ENCODE data around the gene C2orf92.

C2orf92 gene

DNA sequence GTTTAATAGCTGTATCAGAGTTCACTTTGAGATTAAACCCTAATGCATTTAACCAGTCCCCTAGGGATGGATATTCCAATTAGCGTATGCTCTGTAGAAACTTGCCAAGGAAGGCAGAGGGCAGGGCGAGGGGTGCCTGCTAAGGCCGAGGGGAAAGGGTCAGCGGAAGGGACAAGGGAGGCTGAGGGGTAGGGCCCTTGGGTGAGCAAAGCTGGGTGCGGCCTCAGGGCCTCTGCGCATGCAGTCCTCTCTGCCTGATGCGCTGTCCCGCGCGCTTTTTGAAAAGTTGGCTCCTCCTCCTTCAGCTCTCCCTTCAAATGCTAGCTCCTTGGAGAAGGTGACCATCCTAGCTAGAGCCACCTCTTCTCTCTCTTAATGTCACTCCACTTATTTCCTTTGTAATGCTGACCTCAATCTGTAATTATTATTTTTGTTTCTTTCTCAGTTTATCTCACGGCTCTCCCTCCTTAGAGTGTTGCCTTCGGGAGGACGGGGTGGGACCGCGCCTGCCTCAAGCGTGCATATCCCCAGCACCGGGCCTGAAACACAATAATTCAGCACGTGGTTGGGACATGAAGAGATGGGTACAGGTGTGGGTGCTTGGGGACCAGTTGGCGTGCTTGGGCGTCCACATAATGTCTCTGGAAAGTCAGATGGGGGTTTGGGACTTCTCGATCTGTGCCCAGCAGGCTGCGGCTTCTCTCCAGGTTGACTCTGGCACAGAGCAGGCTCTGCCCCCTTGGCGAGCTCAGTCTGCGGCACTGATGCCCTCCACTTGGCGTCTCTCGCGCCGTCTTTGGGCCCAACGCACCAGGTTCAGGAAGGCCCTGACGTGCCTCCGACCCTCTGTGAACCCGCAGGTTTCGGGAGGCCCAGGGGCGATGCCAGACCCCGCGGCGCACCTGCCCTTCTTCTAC lies 53.9 kb downstream of the C2orf92 start:
- Mint-ChIP-seq H3K4me3 (peak overlapping the region; percentile 40), H3K27me3 (no peaks in the 10 kb centered on the region), H3K9me3 (no peaks in the 10 kb centered on the region), H3K36me3 (ENCODE audit: insufficient read depth) (peaks cover 75% of the 10 kb centered on the region), H3K4me1 (peaks cover 86% of the 10 kb centered on the region), H3K27ac (ENCODE audit: low read depth) (peak overlapping the region; percentile 64)
- ATAC-seq (replicated peaks; ENCODE audit: extremely low read depth, poor library complexity, severe bottlenecking) (no peak), DNase-seq (ENCODE audit: low spot score in 2 of 2) (no peak)

DNA sequence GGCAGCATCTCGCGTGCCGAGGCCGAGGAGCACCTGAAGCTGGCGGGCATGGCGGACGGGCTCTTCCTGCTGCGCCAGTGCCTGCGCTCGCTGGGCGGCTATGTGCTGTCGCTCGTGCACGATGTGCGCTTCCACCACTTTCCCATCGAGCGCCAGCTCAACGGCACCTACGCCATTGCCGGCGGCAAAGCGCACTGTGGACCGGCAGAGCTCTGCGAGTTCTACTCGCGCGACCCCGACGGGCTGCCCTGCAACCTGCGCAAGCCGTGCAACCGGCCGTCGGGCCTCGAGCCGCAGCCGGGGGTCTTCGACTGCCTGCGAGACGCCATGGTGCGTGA lies 54.5 kb downstream of the C2orf92 start:
- DNase-seq (ENCODE audit: low spot score in 2 of 2) = no peak
- no peak for ATAC-seq (replicated peaks; ENCODE audit: extremely low read depth, poor library complexity, severe bottlenecking)
- Mint-ChIP-seq H3K36me3 (ENCODE audit: insufficient read depth) (peaks cover 75% of the 10 kb centered on the region), H3K9me3 (no peaks in the 10 kb centered on the region), H3K27me3 (no peaks in the 10 kb centered on the region), H3K4me3 (no peak overlapping the region), H3K4me1 (peaks cover 86% of the 10 kb centered on the region), H3K27ac (ENCODE audit: low read depth) (no peak overlapping the region)

DNA sequence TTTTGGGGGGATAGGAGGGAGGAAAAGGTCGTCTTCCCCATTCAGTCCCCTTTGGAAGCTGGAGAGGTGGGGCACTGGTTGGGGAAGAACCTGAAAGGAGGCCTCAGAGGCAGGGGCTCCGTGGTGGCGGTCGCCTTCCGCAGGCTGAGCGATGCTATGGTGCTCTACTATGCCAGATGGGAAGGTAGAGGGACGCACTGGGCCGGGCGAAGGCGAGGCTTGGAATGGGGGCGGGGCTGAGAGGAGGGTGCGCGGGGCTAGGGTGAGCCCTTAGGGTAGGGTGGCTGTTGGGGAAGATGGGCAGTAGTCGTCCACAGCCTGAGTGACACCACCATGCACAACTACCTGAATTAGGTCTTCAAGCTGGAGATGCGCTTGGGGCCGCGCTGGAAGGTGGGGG lies 55.0 kb downstream of the C2orf92 start:
- H3K9me3 Mint-ChIP-seq = no peaks in the 10 kb centered on the region
- H3K36me3 Mint-ChIP-seq (ENCODE audit: insufficient read depth) = peaks cover 74% of the 10 kb centered on the region
- ATAC-seq (replicated peaks; ENCODE audit: extremely low read depth, poor library complexity, severe bottlenecking) (no peak), DNase-seq (ENCODE audit: low spot score in 2 of 2) (no peak)
- no peak overlapping the region for H3K27ac Mint-ChIP-seq (ENCODE audit: low read depth)
- H3K27me3 Mint-ChIP-seq = no peaks in the 10 kb centered on the region
- H3K4me1 Mint-ChIP-seq = peaks cover 84% of the 10 kb centered on the region
- no peak overlapping the region for H3K4me3 Mint-ChIP-seq

DNA sequence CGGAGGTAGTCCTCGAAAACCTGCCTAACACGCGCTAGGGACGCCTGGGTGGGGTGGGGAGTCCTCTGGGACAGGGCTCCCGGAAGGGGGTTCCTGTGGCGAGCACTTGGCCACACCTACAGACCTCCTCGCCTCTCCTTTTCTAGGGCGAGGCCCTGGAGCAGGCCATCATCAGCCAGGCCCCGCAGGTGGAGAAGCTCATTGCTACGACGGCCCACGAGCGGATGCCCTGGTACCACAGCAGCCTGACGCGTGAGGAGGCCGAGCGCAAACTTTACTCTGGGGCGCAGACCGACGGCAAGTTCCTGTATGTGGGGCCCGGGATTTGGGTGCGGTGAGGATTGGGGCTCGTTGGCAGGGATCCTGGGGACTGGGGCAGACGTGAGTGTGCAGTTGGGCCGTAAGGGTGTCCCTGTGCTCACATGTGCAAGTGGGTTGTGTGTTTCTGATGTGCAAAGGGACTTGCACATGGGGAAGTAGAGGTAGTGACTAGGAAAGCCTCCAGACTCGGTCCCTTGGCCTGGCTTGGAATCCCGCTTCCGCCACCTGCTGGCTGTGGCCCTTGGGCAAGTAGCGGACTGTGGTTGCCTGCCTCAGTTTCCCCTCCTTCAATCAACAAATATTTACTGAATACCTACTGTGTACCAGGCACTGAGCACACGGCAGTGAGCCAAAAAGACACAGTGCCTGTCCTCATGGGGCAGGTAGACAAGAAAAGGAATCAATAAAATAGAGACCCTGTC lies 55.6 kb downstream of the C2orf92 start:
- H3K4me3 Mint-ChIP-seq = peak overlapping the region; percentile 9
- H3K27ac Mint-ChIP-seq (ENCODE audit: low read depth) = peak overlapping the region; percentile 74
- ATAC-seq (replicated peaks; ENCODE audit: extremely low read depth, poor library complexity, severe bottlenecking) (no peak), DNase-seq (ENCODE audit: low spot score in 2 of 2) (no peak)
- H3K36me3 Mint-ChIP-seq (ENCODE audit: insufficient read depth) = peaks cover 70% of the 10 kb centered on the region
- H3K4me1 Mint-ChIP-seq = peaks cover 84% of the 10 kb centered on the region
- H3K9me3 Mint-ChIP-seq = no peaks in the 10 kb centered on the region
- no peaks in the 10 kb centered on the region for H3K27me3 Mint-ChIP-seq

DNA sequence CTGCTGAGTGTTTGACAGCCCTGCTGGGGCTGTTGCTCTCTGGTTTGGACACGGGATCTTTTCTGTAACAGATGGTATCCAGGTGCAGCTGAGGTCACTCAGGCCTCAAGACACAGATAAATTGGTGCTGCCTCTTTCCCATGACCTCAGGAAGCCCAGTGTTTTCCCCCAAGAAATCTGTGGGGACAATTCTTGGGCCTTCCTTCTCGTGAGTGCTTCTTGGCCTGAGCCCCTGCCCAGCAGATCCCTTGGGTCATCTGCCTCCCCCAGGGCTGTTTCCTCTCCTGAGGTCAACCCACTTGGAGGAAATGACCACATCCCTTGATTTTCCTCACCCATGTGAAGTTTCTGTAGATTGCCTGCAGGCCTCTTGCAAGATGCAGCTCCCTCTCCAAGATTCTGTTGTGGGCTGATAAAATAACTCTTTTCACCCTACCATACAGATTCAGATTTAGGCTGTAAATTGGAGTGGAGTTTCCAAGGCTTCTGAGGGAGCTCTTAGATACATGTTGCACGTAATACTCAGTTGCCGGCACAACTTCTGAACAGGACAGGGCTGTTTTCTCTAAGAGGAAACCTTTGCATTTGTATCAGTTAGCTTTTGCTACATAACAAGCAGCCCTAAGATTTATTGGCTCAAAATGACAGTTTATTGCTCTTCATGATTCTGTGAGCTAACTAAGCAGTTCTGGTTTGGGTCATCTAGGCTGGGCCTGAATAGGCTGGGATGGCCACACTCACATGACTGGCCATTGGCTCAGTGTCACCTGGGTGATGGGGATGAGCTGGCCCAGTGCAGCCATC lies 57.0 kb downstream of the C2orf92 start:
- no peak for DNase-seq (ENCODE audit: low spot score in 2 of 2)
- peaks cover 86% of the 10 kb centered on the region for H3K4me1 Mint-ChIP-seq
- peak overlapping the region; percentile 54 for H3K4me3 Mint-ChIP-seq
- H3K27me3 Mint-ChIP-seq = no peaks in the 10 kb centered on the region
- no peaks in the 10 kb centered on the region for H3K9me3 Mint-ChIP-seq
- peak overlapping the region; percentile 74 for H3K27ac Mint-ChIP-seq (ENCODE audit: low read depth)
- peaks cover 72% of the 10 kb centered on the region for H3K36me3 Mint-ChIP-seq (ENCODE audit: insufficient read depth)
- no peak for ATAC-seq (replicated peaks; ENCODE audit: extremely low read depth, poor library complexity, severe bottlenecking)

DNA sequence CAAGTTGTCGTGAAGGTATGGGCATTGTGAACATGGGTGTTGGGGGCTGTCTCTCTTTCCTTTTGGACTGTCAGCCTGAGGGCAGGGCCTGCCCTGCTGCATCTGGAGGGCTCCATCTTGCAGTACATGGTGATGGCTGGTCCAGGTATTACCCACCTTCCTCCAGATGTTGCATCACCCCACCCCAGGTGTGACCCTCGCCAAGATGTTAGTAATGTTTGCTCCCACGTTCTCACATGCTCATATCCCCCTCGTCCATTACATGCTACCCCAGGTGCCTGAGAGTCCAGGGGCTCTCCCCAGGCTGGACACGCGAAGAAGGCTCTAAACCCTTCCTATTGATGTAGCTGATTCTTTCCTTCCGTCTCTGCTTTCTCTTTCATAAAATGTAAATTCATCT lies 57.8 kb downstream of the C2orf92 start:
- DNase-seq (ENCODE audit: low spot score in 2 of 2) (no peak), ATAC-seq (replicated peaks; ENCODE audit: extremely low read depth, poor library complexity, severe bottlenecking) (no peak)
- Mint-ChIP-seq H3K9me3 (no peaks in the 10 kb centered on the region), H3K4me3 (peak overlapping the region; percentile 54), H3K36me3 (ENCODE audit: insufficient read depth) (peaks cover 71% of the 10 kb centered on the region), H3K4me1 (peaks cover 89% of the 10 kb centered on the region), H3K27me3 (no peaks in the 10 kb centered on the region), H3K27ac (ENCODE audit: low read depth) (peak overlapping the region; percentile 74)

DNA sequence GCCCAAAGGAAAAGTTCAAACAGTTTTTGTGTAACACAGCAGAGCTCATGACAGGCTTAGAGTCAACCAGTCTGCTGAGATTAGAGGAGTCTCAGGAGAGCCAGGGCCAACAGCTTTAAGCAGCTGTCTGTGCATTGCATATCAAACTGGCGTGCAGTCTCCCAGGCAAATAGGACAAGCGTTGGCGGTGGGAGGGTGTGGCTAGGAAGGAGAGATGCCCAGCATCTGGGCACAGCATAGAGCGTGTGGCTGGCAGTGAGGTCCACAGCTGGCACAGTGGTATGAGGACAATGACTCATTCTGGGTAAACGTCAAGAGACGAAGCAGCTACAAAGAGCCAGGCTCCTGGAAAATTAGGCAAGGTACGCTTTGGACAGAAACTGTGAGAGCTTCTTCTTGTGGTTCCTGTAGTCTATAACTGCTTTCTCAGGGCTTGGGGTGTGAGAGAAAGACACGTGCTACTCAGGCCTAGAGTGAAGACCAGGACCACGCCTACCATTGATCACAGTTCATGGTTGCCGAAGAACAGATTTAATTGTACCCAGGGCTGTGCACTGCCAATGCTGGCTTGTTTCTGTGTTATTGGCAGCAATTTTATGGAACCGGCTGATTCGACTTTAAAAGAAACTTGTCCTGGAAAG lies 58.7 kb downstream of the C2orf92 start:
- Mint-ChIP-seq H3K9me3 (no peaks in the 10 kb centered on the region), H3K27ac (ENCODE audit: low read depth) (peak overlapping the region; percentile 74), H3K4me1 (peaks cover 86% of the 10 kb centered on the region), H3K27me3 (no peaks in the 10 kb centered on the region), H3K4me3 (peak overlapping the region; percentile 54), H3K36me3 (ENCODE audit: insufficient read depth) (peaks cover 72% of the 10 kb centered on the region)
- DNase-seq (ENCODE audit: low spot score in 2 of 2) = no peak
- ATAC-seq (replicated peaks; ENCODE audit: extremely low read depth, poor library complexity, severe bottlenecking) = peak; percentile 65

DNA sequence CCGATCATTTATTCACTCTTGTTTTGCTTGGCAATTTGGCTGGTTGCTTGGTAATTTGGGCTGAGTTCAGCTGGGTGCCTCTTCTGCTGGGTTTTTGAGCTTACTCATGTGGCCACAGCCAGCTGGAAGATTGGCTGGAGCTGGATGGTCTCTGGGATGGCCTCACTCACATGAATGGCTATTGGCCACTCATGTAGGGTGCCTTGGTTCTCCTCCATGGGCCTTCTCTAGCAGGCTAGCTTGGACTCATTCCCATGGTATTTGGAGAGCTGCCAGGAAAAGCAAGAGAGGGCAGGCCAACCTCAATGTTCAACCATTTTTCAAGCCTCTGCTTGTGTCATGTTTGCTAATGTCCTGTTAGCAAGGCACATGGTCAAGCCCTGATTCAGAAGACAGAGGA lies 60.7 kb downstream of the C2orf92 start:
- Mint-ChIP-seq H3K27me3 (no peaks in the 10 kb centered on the region), H3K4me3 (peak overlapping the region; percentile 9), H3K4me1 (peaks cover 73% of the 10 kb centered on the region), H3K27ac (ENCODE audit: low read depth) (peak overlapping the region; percentile 84), H3K36me3 (ENCODE audit: insufficient read depth) (peaks cover 74% of the 10 kb centered on the region), H3K9me3 (no peaks in the 10 kb centered on the region)
- DNase-seq (ENCODE audit: low spot score in 2 of 2) (no peak), ATAC-seq (replicated peaks; ENCODE audit: extremely low read depth, poor library complexity, severe bottlenecking) (no peak)

DNA sequence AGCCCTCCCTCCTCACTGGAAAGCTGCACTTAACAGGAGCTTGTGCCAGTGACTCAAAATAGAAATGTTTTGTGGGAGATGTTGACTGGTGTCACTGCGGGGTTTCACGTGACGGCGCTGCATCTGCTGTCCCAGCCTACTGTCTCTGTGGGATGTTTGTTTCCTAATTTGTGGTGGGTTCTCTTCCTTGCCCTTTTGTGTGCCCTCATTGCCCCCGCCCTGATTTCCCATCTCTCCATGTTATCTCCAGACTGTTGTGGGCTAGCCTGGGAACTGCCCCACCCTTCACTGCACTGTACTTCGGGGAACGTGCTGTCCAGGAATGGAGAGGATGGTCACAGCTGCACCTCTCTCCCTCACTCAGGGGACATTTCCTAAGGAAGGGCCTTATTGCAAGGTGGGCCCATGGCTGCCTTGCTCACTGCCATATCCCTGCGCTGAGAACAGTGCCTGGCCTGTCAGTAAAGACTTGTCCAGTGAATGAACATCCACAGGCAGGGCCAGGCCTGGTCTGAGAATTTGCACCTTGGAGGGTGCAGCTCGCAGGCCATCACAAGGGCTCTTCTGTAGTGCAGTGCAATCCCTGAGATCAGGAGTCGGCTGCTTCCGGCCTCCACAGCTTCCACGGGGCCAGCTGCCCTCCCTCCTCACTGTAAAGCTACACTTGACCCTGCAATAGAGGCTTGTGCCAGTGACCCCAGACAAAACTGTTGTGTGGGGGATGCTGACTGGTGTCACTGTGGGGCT lies 61.9 kb downstream of the C2orf92 start:
- Mint-ChIP-seq H3K4me1 (peaks cover 67% of the 10 kb centered on the region), H3K27me3 (no peaks in the 10 kb centered on the region), H3K4me3 (peak overlapping the region; percentile 54), H3K9me3 (no peaks in the 10 kb centered on the region), H3K27ac (ENCODE audit: low read depth) (peak overlapping the region; percentile 84), H3K36me3 (ENCODE audit: insufficient read depth) (peaks cover 71% of the 10 kb centered on the region)
- no peak for ATAC-seq (replicated peaks; ENCODE audit: extremely low read depth, poor library complexity, severe bottlenecking)
- DNase-seq (ENCODE audit: low spot score in 2 of 2) = no peak

DNA sequence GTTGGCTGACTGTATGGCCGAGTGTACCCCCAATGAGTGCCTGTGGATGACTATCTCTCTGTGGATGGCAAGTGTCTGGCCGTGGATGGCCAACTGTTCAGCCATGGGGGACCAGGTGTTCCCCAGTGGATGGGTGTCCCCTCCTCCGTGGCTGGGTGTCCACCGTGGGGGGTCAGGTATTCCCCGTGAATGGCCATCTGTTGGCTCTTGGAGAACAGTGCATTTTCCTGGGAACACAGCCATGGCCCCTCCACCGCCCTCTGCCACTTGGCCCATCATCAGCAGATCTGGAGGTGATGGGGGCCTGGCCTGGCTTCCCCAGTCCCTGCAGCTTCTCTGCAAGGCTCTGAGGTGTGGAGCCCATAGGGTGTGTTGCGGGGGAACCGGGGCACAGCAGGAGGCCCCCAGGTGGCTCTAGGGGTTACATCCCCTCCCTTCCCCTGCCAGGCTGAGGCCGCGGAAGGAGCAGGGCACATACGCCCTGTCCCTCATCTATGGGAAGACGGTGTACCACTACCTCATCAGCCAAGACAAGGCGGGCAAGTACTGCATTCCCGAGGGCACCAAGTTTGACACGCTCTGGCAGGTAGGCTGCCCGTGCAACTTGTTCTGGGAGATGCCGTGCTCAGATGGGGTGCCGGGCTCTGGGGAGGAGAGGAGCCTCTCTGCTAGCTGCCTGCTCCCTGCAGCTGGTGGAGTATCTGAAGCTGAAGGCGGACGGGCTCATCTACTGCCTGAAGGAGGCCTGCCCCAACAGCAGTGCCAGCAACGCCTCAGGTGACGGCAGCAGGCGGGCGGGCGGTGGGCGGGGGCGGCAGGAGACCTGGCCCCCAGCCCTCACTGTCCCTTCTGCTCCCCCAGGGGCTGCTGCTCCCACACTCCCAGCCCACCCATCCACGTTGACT lies 63.2 kb downstream of the C2orf92 start:
- Mint-ChIP-seq H3K27me3 (no peaks in the 10 kb centered on the region), H3K9me3 (no peaks in the 10 kb centered on the region), H3K27ac (ENCODE audit: low read depth) (no peak overlapping the region), H3K4me3 (no peak overlapping the region), H3K36me3 (ENCODE audit: insufficient read depth) (peaks cover 72% of the 10 kb centered on the region), H3K4me1 (peaks cover 61% of the 10 kb centered on the region)
- no peak for ATAC-seq (replicated peaks; ENCODE audit: extremely low read depth, poor library complexity, severe bottlenecking)
- no peak for DNase-seq (ENCODE audit: low spot score in 2 of 2)
